GM23248 (cell line): Measurements from ENCODE around the gene SETMAR. TPM values are rescaled to one million over a fixed set of nuclear protein-coding genes. Genes with fewer than 3 reads are reported as not detected.

Experiments used
- DNase-seq: peaks from one replicate; pipeline ENCODE4 v3.0.0-alpha.2; 2015
- H2AFZ ChIP-seq: fragments of 200-600 bp; sonication (generic); 2 replicates; pipeline ENCODE4 v1.6.1; 2016; ENCODE audit warnings: antibody characterized with exemption
- H3F3A ChIP-seq: fragments of 200-600 bp; sonication (generic); 2 replicates; pipeline ENCODE4 v1.6.1; 2016; ENCODE audit warnings: mild to moderate bottlenecking, antibody characterized with exemption, mixed run types; ENCODE audit not compliant: insufficient read depth
- H3K27ac ChIP-seq: fragments of 200-600 bp; sonication (generic); 2 replicates; pipeline ENCODE4 v1.5.1; 2016; ENCODE audit warnings: mild to moderate bottlenecking
- H3K27me3 ChIP-seq: fragments of 200-600 bp; sonication (generic); replicated peaks from 2 replicates; pipeline ENCODE4 v1.6.1; 2016; ENCODE audit warnings: mild to moderate bottlenecking; ENCODE audit not compliant: insufficient read depth
- H3K36me3 ChIP-seq: fragments of 200-600 bp; sonication (generic); 2 replicates; pipeline ENCODE4 v1.6.1; 2016; ENCODE audit warnings: low read depth, mild to moderate bottlenecking
- H3K4me1 ChIP-seq: fragments of 200-600 bp; sonication (generic); 2 replicates; pipeline ENCODE4 v1.6.1; 2016; ENCODE audit warnings: mild to moderate bottlenecking; ENCODE audit not compliant: insufficient read depth
- H3K4me2 ChIP-seq: fragments of 200-600 bp; sonication (generic); one replicate; pipeline ENCODE4 v1.6.1; 2016; ENCODE audit warnings: mild to moderate bottlenecking; ENCODE audit not compliant: unreplicated experiment
- H3K4me3 ChIP-seq: fragments of 200-600 bp; sonication (generic); 2 replicates; pipeline ENCODE4 v1.5.1; 2016; ENCODE audit warnings: mild to moderate bottlenecking
- H3K79me2 ChIP-seq: fragments of 200-600 bp; sonication (generic); 2 replicates; pipeline ENCODE4 v1.6.1; 2016; ENCODE audit warnings: mild to moderate bottlenecking; ENCODE audit not compliant: insufficient read depth
- H3K9ac ChIP-seq: fragments of 200-600 bp; sonication (generic); 2 replicates; pipeline ENCODE4 v1.6.1; 2016; ENCODE audit warnings: mild to moderate bottlenecking
- H3K9me2 ChIP-seq: fragments of 200-600 bp; sonication (generic); 2 replicates; pipeline ENCODE4 v1.6.1; 2016; ENCODE audit warnings: mixed run types, mild to moderate bottlenecking, moderate library complexity; ENCODE audit not compliant: insufficient read depth
- H3K9me3 ChIP-seq: fragments of 200-600 bp; sonication (generic); one replicate; pipeline ENCODE4 v1.6.1; 2017; ENCODE audit warnings: low read depth
- H4K20me1 ChIP-seq: fragments of 200-600 bp; sonication (generic); 2 replicates; pipeline ENCODE4 v1.6.0; 2016; ENCODE audit not compliant: insufficient read depth
- EZH2 ChIP-seq: fragments of 200-600 bp; sonication (generic); IDR thresholded peaks from 2 replicates; pipeline ENCODE4 v1.6.1; 2018; ENCODE audit warnings: antibody characterized with exemption, mild to moderate bottlenecking; ENCODE audit not compliant: insufficient read depth, poor library complexity, severe bottlenecking
- EZH2phosphoT487 ChIP-seq: fragments of 200-600 bp; sonication (generic); IDR thresholded peaks from 2 replicates; pipeline ENCODE4 v1.6.1; 2018; ENCODE audit warnings: antibody characterized with exemption, moderate library complexity, mild to moderate bottlenecking, low read depth; ENCODE audit not compliant: insufficient read depth
- WGBS, 2 experiments: methylation state at CpG; one replicate each; pipeline ENCODE4 v1.1.6; 2015 to 2017; ENCODE audit warnings: low lambda C conversion rate in 2 of 2, low coverage in 1 of 2; ENCODE audit errors: missing lambda C conversion rate in 2 of 2; 5-methylcytosine and 5-hydroxymethylcytosine counted together
- in situ Hi-C: fragments of 300-500 bp; cut with MboI; formaldehyde crosslinking; loops from 2 replicates; pipeline ENCODE4 v1.15.0; 2020
- polyA plus RNA-seq: library from polyadenylated mRNA; unstranded; fragments of >200 nt; fragmentation: Nextera tagmentation; extraction: Ambion mirVana; gene quantifications from 2 replicates; pipeline ENCODE4 v1.2.1, GENCODE V29; 2016
- total RNA-seq: library from RNA; depleted of rRNA; stranded (reverse); fragments of >200 nt; shearing (Covaris generic); gene quantifications from 2 replicates; pipeline ENCODE4 v1.2.3, GENCODE V29; 2014

The SETMAR gene
- total and polyA plus RNA-seq, 2 experiments from 2014 or later = 7.2 to 12.5 TPM

DNA sequence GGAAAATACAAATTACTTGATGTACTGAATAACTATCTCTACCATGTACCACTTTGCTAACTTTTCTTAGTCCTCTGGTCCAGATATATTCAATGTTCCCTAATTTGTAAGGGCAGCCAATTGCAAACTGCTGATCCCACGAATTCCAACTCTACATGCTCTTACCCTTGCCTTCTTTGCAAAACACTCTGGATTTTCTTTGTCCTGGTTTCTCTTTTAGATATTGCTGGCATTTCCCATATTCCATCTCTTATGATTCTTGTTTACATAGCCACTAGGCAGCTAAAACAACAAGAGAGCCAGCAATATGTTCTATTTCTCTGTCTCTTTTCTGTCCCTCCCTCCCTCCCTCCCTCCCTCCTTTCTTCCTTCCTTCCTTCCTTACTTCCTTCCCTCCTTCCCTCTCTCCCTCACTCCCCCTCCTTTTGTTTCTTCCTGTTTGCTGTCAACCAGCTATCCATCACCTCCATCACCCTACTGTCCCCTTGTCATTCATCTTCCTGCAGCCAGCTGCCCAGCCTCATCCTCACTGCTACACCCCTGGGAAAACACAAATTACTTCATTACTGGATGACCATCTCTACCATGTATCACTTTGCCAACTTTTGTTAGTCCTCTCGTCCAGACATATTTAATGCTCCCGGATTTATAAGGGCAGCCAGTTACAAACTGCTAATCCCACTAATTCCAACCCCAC is 33.8 kb downstream of the SETMAR start:
- Histone ChIP-seq H3F3A (no peaks in the 10 kb centered on the region), H3K9me2 (no peaks in the 10 kb centered on the region), H3K9ac (no peak overlapping the region), H3K4me1 (no peaks in the 10 kb centered on the region), H3K27ac (no peak overlapping the region), H3K9me3 (no peaks in the 10 kb centered on the region), H4K20me1 (no peaks in the 10 kb centered on the region), H3K4me2 (no peak overlapping the region), H2AFZ (no peak overlapping the region), H3K4me3 (no peak overlapping the region), H3K27me3 (no peaks in the 10 kb centered on the region), H3K36me3 (no peaks in the 10 kb centered on the region), H3K79me2 (no peaks in the 10 kb centered on the region)
- TF ChIP-seq EZH2phosphoT487 (no peak), EZH2 (no peak)
- WGBS, 2 experiments = 3 to 4% methylated on average over 3 of the region's 3 CpGs
- no peak for DNase-seq
- in situ Hi-C loops = loop anchor here (25.0 kb wide), 1 partner anchor 725 kb away; no protein-coding TSS in a partner anchor

DNA sequence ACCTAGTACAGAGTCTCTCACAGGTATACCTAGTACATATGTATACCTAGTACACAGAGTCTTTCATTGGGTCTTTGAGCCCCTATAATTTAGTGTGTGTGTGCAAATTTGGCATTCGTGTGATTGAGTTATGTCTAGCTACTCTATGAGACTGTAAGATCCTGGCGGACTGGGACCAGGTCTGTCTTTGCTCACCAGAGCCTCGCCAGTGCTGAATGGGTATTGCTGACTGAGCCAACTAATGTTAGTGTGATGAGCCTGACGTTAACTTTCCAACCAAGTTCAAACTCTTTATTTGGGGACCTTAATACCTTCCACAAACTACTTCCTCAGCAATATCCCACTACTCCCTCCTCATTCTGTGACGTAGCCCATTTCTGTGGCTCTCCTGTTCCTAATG is 35.6 kb downstream of the SETMAR start:
- no peaks in the 10 kb centered on the region for H3K9me2 ChIP-seq
- H3K9ac ChIP-seq = no peak overlapping the region
- no peak overlapping the region for H2AFZ ChIP-seq
- in situ Hi-C loops = loop anchor here (25.0 kb wide), 1 partner anchor 724 kb away; no protein-coding TSS in a partner anchor
- no peak for TF ChIP-seq EZH2phosphoT487
- TF ChIP-seq EZH2 = no peak
- no peaks in the 10 kb centered on the region for H3K36me3 ChIP-seq
- peaks cover 12% of the 10 kb centered on the region for H3K4me1 ChIP-seq
- no peak overlapping the region for H3K4me3 ChIP-seq
- peaks cover 10% of the 10 kb centered on the region for H3F3A ChIP-seq
- H3K27me3 ChIP-seq = no peaks in the 10 kb centered on the region
- no peak for DNase-seq
- no peaks in the 10 kb centered on the region for H4K20me1 ChIP-seq
- H3K9me3 ChIP-seq = no peaks in the 10 kb centered on the region
- no peaks in the 10 kb centered on the region for H3K79me2 ChIP-seq
- no peak overlapping the region for H3K27ac ChIP-seq
- 87 to 92% methylated on average over 5 of the region's 5 CpGs for WGBS, 2 experiments
- no peak overlapping the region for H3K4me2 ChIP-seq

- in situ Hi-C loops = loop anchor here (25.0 kb wide), 1 partner anchor 722 kb away; no protein-coding TSS in a partner anchor
- Histone ChIP-seq H3K4me2 (no peak overlapping the region), H3K27me3 (no peaks in the 10 kb centered on the region), H2AFZ (no peak overlapping the region), H3F3A (peaks cover 11% of the 10 kb centered on the region), H3K79me2 (no peaks in the 10 kb centered on the region), H4K20me1 (no peaks in the 10 kb centered on the region), H3K9me3 (no peaks in the 10 kb centered on the region), H3K27ac (no peak overlapping the region), H3K4me3 (no peak overlapping the region), H3K36me3 (no peaks in the 10 kb centered on the region), H3K4me1 (peaks cover 14% of the 10 kb centered on the region), H3K9me2 (no peaks in the 10 kb centered on the region), H3K9ac (no peak overlapping the region)
- DNase-seq = no peak
- 89 to 96% methylated on average over 4 of the region's 4 CpGs for WGBS, 2 experiments
- TF ChIP-seq EZH2phosphoT487 (no peak), EZH2 (no peak)
Measured at GRCh38 chr3:4340077-4340410, 36.9 kb downstream of the SETMAR start.

GRCh38 chr3:4340411-4341335 is 37.5 kb downstream of the SETMAR start:
- no peak overlapping the region for H3K27ac ChIP-seq
- DNase-seq = peak; percentile 15
- H3K4me1 ChIP-seq = peaks cover 14% of the 10 kb centered on the region
- no peaks in the 10 kb centered on the region for H3K27me3 ChIP-seq
- H3F3A ChIP-seq = peaks cover 11% of the 10 kb centered on the region
- no peak overlapping the region for H3K9ac ChIP-seq
- TF ChIP-seq EZH2 = no peak
- TF ChIP-seq EZH2phosphoT487 = no peak
- no peaks in the 10 kb centered on the region for H4K20me1 ChIP-seq
- no peaks in the 10 kb centered on the region for H3K9me3 ChIP-seq
- in situ Hi-C loops = loop anchor here (25.0 kb wide), 1 partner anchor 722 kb away; no protein-coding TSS in a partner anchor
- H3K36me3 ChIP-seq = no peaks in the 10 kb centered on the region
- H3K9me2 ChIP-seq = no peaks in the 10 kb centered on the region
- no peak overlapping the region for H3K4me3 ChIP-seq
- no peaks in the 10 kb centered on the region for H3K79me2 ChIP-seq
- no peak overlapping the region for H2AFZ ChIP-seq
- 60 to 61% methylated on average over 6 of the region's 6 CpGs for WGBS, 2 experiments
- no peak overlapping the region for H3K4me2 ChIP-seq
